Lower lobe of right lung (tissue), 2 donors: Measurements from ENCODE around the gene LTC4S. TPM values are rescaled to one million over a fixed set of nuclear protein-coding genes. Genes with fewer than 3 reads are reported as not detected.

Experiments
- ATAC-seq, 2 donors: fragments of 200-7000 bp; cut with Tn5 transposase; one replicate each; pipeline ENCODE4 v1.9.1; 2020 to 2022; ENCODE audit warnings: mild to moderate bottlenecking in 2 of 2, moderate library complexity in 2 of 2
- DNase-seq: peaks from one replicate; pipeline ENCODE4 v3.0.0-alpha.2; 2020
- H3K27ac ChIP-seq: fragments of 200-600 bp; one replicate; pipeline ENCODE4 v1.8.0; 2022
- H3K27me3 ChIP-seq: fragments of 200-600 bp; one replicate; pipeline ENCODE4 v1.8.0; 2022; ENCODE audit warnings: low read depth
- H3K36me3 ChIP-seq: fragments of 200-600 bp; one replicate; pipeline ENCODE4 v1.8.0; 2022; ENCODE audit warnings: mild to moderate bottlenecking
- H3K4me1 ChIP-seq: fragments of 200-600 bp; one replicate; pipeline ENCODE4 v1.8.0; 2022
- H3K4me3 ChIP-seq: fragments of 200-600 bp; one replicate; pipeline ENCODE4 v1.8.0; 2022; ENCODE audit warnings: mild to moderate bottlenecking
- H3K9me3 ChIP-seq: fragments of 200-600 bp; one replicate; pipeline ENCODE4 v1.8.0; 2022
- CTCF ChIP-seq: fragments of 200-600 bp; IDR thresholded peaks from one replicate; pipeline ENCODE4 v1.8.0; 2022; ENCODE audit warnings: antibody characterized with exemption, mild to moderate bottlenecking
- intact Hi-C: fragments of 100-400 bp; cut with DNase I; formaldehyde crosslinking; loops from one replicate; pipeline ENCODE4 v1.11.0; 2022
- total RNA-seq: library from RNA; stranded (reverse); fragmentation: NEBNext Ultra II Directional; extraction: Animal tissue kit (Norgen Biotek cat#: 25700); gene quantifications from one replicate; pipeline ENCODE4 v1.2.1, GENCODE V29; 2021
- donor health status: DM: no; HTN: yes; CAD: no; lungs with severe emphysema.

LTC4S gene
- total RNA-seq, 1 donor from 2014 or later = 20.1 TPM

DNA sequence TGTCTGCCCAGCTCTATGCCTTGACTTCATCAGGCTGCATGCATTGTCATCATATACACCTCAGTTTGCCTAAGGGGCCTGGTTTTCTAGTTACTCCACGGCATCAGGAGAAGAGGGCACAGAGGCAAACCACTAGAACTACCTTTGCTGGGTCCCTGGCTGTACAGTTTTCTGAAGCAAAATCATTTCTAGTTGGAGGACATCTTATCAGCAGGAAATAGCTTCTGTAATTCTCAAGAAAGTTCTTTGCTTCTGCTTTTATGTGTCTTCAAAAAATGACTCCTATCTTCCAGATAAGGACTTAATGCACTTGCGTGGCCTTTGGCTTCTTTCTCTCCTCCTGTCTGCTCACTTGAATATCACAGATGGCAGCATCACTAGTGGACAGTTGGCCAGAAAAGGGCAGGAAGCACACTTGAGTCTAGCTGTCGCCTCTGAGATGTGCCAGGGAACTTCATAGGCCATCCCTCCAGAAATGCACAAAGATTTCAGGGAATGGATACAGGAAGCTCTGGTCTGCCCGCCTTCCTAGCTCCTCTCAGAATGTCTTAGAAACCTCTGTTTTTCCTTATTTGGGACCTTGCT, 22.4 kb upstream of the LTC4S start:
- peaks cover 98% of the 10 kb centered on the region for H3K36me3 ChIP-seq
- no peaks in the 10 kb centered on the region for H3K9me3 ChIP-seq
- H3K4me3 ChIP-seq = no peak overlapping the region
- peaks cover 18% of the 10 kb centered on the region for H3K4me1 ChIP-seq
- intact Hi-C loops = no loop called here
- no peaks in the 10 kb centered on the region for H3K27me3 ChIP-seq
- no peak for TF ChIP-seq CTCF
- ATAC-seq = no peak
- DNase-seq = no peak
- no peak overlapping the region for H3K27ac ChIP-seq

- ATAC-seq (no peak), DNase-seq (no peak)
- no peak for TF ChIP-seq CTCF
- Histone ChIP-seq H3K9me3 (no peaks in the 10 kb centered on the region), H3K4me1 (peaks cover 17% of the 10 kb centered on the region), H3K27ac (no peak overlapping the region), H3K27me3 (no peaks in the 10 kb centered on the region), H3K4me3 (no peak overlapping the region), H3K36me3 (peaks cover 97% of the 10 kb centered on the region)
- intact Hi-C loops = no loop called here
Measured at GRCh38 chr5:179772351-179772750, 21.4 kb upstream of the LTC4S start.

- Histone ChIP-seq H3K27me3 (no peaks in the 10 kb centered on the region), H3K27ac (no peak overlapping the region), H3K4me1 (peaks cover 17% of the 10 kb centered on the region), H3K9me3 (no peaks in the 10 kb centered on the region), H3K36me3 (peaks cover 99% of the 10 kb centered on the region), H3K4me3 (no peak overlapping the region)
- no peak for ATAC-seq
- DNase-seq = no peak
- intact Hi-C loops = no loop called here
- no peak for TF ChIP-seq CTCF
Measured at GRCh38 chr5:179773686-179774040, 20.1 kb upstream of the LTC4S start.

DNA sequence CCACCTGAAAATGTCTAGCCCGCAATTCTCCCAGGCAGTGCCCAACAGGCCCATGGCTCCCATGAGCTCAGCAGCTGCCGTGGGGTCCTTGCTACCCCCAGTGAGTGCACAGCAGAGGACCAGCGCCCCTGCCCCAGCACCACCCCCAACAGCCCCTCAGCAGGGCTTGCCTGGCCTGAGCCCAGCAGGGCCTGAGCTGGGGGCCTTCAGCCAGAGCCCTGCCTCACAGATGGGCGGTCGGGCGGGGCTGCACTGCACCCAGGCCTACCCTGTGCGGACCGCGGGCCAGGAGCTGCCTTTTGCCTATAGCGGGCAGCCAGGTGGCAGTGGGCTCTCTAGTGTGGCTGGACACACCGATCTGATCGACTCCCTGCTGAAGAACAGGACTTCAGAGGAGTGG, 19.3 kb upstream of the LTC4S start:
- H3K4me1 ChIP-seq = peaks cover 10% of the 10 kb centered on the region
- no peaks in the 10 kb centered on the region for H3K27me3 ChIP-seq
- H3K36me3 ChIP-seq = peaks cover 96% of the 10 kb centered on the region
- intact Hi-C loops = no loop called here
- TF ChIP-seq CTCF = no peak
- H3K4me3 ChIP-seq = no peak overlapping the region
- H3K9me3 ChIP-seq = no peaks in the 10 kb centered on the region
- no peak overlapping the region for H3K27ac ChIP-seq
- ATAC-seq (peak in 1 of 2 donors; percentile 24), DNase-seq (no peak)

GRCh38 chr5:179776411-179776938, 17.3 kb upstream of the LTC4S start:
- Histone ChIP-seq H3K4me3 (no peak overlapping the region), H3K9me3 (no peaks in the 10 kb centered on the region), H3K4me1 (peaks cover 14% of the 10 kb centered on the region), H3K27me3 (no peaks in the 10 kb centered on the region), H3K36me3 (peaks cover 88% of the 10 kb centered on the region), H3K27ac (no peak overlapping the region)
- TF ChIP-seq CTCF = no peak
- intact Hi-C loops = no loop called here
- no peak for DNase-seq
- no peak for ATAC-seq
